ENCODE data around the gene PAM. TPM values are rescaled to one million over a fixed set of nuclear protein-coding genes. Genes with fewer than 3 reads are reported as not detected.

Gene PAM
- total and polyA plus RNA-seq, 2 of the 8 experiments (the other 6 are each of a cell fraction or from before 2014, with no cell fraction given): 30.4 to 67.8 TPM

DNA sequence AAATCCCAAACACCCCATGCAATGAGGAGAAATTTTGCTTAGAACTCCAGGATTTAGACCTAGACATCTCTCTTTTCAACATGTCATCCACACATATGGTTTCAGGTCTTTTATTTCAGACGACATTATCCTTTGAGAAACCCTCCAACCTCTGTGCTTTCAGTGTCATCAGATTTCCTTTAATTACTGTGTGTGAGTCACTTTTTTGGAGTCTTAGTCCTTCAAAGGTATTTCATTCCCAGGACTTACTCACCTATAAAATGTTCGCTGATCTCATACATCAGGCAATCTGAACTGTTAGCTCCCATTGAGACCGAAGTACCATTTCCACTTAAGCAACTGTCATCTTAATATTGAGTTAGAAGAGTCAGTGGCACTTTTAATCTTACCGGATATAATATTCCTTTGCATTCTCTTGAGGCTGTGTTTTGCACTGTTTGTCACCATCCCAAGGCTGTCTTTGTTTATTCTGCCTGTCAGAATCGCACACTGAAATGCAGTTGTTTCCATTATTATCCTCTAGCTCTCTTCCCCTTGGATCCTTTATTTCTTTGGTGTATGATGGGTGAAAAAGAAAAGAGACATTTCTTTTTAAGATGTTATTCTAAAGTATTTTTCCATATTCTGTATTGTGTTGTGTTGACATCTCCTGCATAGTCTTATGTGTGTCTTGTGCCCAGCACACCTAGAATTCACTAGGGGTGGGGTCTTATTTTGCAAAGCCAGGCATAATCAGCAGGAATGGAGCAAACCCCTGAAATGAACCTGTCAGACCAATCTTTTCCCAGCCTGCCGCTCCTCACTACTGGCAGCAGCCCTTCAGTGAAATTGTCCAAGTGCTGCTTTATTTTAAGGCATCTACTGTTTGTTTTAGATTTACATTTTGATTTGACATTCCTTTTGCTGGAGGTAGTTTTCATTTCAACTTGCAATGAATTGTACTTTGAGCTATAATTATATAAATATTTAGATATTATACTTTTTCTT is 155.4 kb downstream of the PAM start:
- Histone ChIP-seq H3K56ac (replicated peaks; ENCODE audit: insufficient read length, low read depth, low read length) (no peak overlapping the region), H2AFZ (ENCODE audit: low read length) (no peak overlapping the region), H3K23me2 (ENCODE audit: low read depth, low read length) (no peaks in the 10 kb centered on the region), H3K4me2 (ENCODE audit: insufficient read depth in 1 of 2, low read depth in 2 of 2, low read length in 2 of 2) (no peak overlapping the region), H3K4me1 (replicated peaks in 1 of 4; ENCODE audit: control insufficient read depth in 3 of 4, insufficient read depth in 4 of 4, low read length in 3 of 4) (no peaks in the 10 kb centered on the region), H2BK15ac (ENCODE audit: low read length) (no peak overlapping the region), H3K27ac (ENCODE audit: low read depth, low read length) (no peak overlapping the region), H2BK120ac (replicated peaks; ENCODE audit: low read depth, low read length) (no peak overlapping the region), H4K8ac (ENCODE audit: extremely low read depth, insufficient read depth, low read length) (no peak overlapping the region), H3K4ac (replicated peaks; ENCODE audit: insufficient read length, low read depth, low read length) (no peak overlapping the region), H2BK20ac (ENCODE audit: low read length) (no peak overlapping the region), H2AK5ac (ENCODE audit: low read depth, low read length) (no peak overlapping the region), H3K27me3 (replicated peaks in 1 of 4; ENCODE audit: control insufficient read depth in 3 of 4, extremely low read depth in 1 of 4, insufficient read depth in 3 of 4, low read length in 3 of 4) (no peaks in the 10 kb centered on the region), H3K79me2 (ENCODE audit: control insufficient read depth in 1 of 2, insufficient read depth in 2 of 2, low read length in 2 of 2) (no peaks in the 10 kb centered on the region), H3K79me1 (ENCODE audit: low read depth, low read length) (no peaks in the 10 kb centered on the region), H3K14ac (ENCODE audit: insufficient read length) (no peak overlapping the region), H3K36me3 (ENCODE audit: control insufficient read depth in 2 of 4, insufficient read depth in 4 of 4, low read length in 3 of 4) (0 out of 8 replicates have a peak, but pooled peaks cover 0 to 2% (median 0%) of the 10 kb centered on the region in 4 experiments), H3K9me3 (ENCODE audit: insufficient read depth in 2 of 2, low read depth in 1 of 2, low read length in 1 of 2) (no peaks in the 10 kb centered on the region), H3K23ac (ENCODE audit: insufficient read length) (no peak overlapping the region), H2BK12ac (ENCODE audit: low read depth, low read length) (no peak overlapping the region), H2BK5ac (ENCODE audit: low read depth, low read length) (no peak overlapping the region), H4K5ac (ENCODE audit: insufficient read length, low read depth, low read length) (no peak overlapping the region), H3K18ac (ENCODE audit: extremely low read depth, low read length) (no peak overlapping the region), H3K9ac (replicated peaks in 1 of 4; ENCODE audit: extremely low read depth in 1 of 4, low read depth in 3 of 4, low read length in 3 of 4) (no peak overlapping the region), H4K91ac (replicated peaks; ENCODE audit: insufficient read length, low read length) (no peak overlapping the region), H3K4me3 (ENCODE audit: extremely low read depth in 1 of 4, insufficient read depth in 2 of 4, low read depth in 3 of 4, low read length in 4 of 4) (no peak overlapping the region), H4K20me1 (replicated peaks in 1 of 2; ENCODE audit: control insufficient read depth in 1 of 2, insufficient read depth in 2 of 2, low read length in 2 of 2) (no peaks in the 10 kb centered on the region)
- ChIA-PET CTCF (ENCODE audit: partially characterized antibody) (no interaction called here), POLR2A (ENCODE audit: partially characterized antibody) (no interaction called here)
- FAIRE-seq: no peak
- no peak for DNase-seq (ENCODE audit: low read depth in 1 of 2, low spot score in 2 of 2)
- WGBS, 2 experiments (ENCODE audit: extremely low coverage in 1 of 2, insufficient coverage in 1 of 2, insufficient read length in 1 of 2, insufficient replicate concordance in 2 of 2, low coverage in 1 of 2, low lambda C conversion rate in 2 of 2, missing lambda C conversion rate in 1 of 2): 86% methylated on average over 6 of the region's 6 CpGs; no CpG with 5 or more reads in 1 of the 2 experiments
- TF ChIP-seq EP300 (IDR thresholded peaks at IDR 0.05; ENCODE audit: borderline replicate concordance in 1 of 2, low read depth in 2 of 2, low read length in 2 of 2) (no peak), FOSL1 (IDR thresholded peaks at IDR 0.05; ENCODE audit: insufficient read depth, low read depth, low read length) (no peak), RXRA (IDR thresholded peaks at IDR 0.05; ENCODE audit: insufficient read depth, low read depth, low read length) (no peak), TAF1 (IDR thresholded peaks at IDR 0.05; ENCODE audit: low read depth, low read length) (no peak), TAF7 (optimal IDR thresholded peaks at IDR 0.05; ENCODE audit: borderline replicate concordance, low read depth, low read length) (no peak), JUND (IDR thresholded peaks at IDR 0.05; ENCODE audit: low read length) (no peak), PHF8 (conservative IDR thresholded peaks at IDR 0.05; ENCODE audit: low read depth, low read length) (no peak), RAD21 (IDR thresholded peaks at IDR 0.05 in 1 of 2, conservative IDR thresholded peaks at IDR 0.05 in 1 of 2; ENCODE audit: low read depth in 2 of 2, low read length in 2 of 2) (no peak), KDM5A (IDR thresholded peaks at IDR 0.05; ENCODE audit: low read length) (no peak), POLR2AphosphoS5 (IDR thresholded peaks at IDR 0.05; ENCODE audit: low read depth, low read length) (no peak)
- TF ChIP-seq, protein P1, sequence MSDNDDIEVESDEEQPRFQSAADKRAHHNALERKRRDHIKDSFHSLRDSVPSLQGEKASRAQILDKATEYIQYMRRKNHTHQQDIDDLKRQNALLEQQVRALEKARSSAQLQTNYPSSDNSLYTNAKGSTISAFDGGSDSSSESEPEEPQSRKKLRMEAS (IDR thresholded peaks at IDR 0.05): no peak

All from H1 (cell line).